T-helper 2 cell (primary cell): Measurements from ENCODE around the gene FBXW2.
"Not testable (repeated sequence)": the region's sequence is repeated elsewhere in the genome, so short reads cannot be mapped to it uniquely, and the experiment has no call there.

Experiments
- DNase-seq, 5 experiments: peaks; one replicate each; pipeline versions ENCODE4 v3.0.0 to v3.0.0-alpha.2; 2012 to 2022

FBXW2 gene

GRCh38 chr9:120778758-120779157 lies 14.5 kb downstream of the FBXW2 start:
- DNase-seq, result no peak

GRCh38 chr9:120777229-120777628 lies 16.0 kb downstream of the FBXW2 start:
- no peak for DNase-seq

GRCh38 chr9:120776788-120777187 lies 16.4 kb downstream of the FBXW2 start:
- no peak for DNase-seq

- DNase-seq, result no peak
These were observed 17.4 kb downstream of the FBXW2 start for GRCh38 chr9:120775859-120776258.

- DNase-seq, result no peak
These were observed 18.5 kb downstream of the FBXW2 start for GRCh38 chr9:120774719-120775118.

- no peak for DNase-seq
These were observed 20.0 kb downstream of the FBXW2 start for GRCh38 chr9:120773256-120773655.

- no peak for DNase-seq
These were observed 22.3 kb downstream of the FBXW2 start for GRCh38 chr9:120770931-120771330.

GRCh38 chr9:120768886-120769285 lies 24.3 kb downstream of the FBXW2 start:
- peak in 1 of 5 experiments; percentile 72 for DNase-seq

GRCh38 chr9:120768247-120768646 lies 25.0 kb downstream of the FBXW2 start:
- DNase-seq, result no peak

GRCh38 chr9:120767451-120767850 lies 25.8 kb downstream of the FBXW2 start:
- DNase-seq, result no peak

- DNase-seq, result no peak
These were observed 27.2 kb downstream of the FBXW2 start for GRCh38 chr9:120765910-120766425.

GRCh38 chr9:120764476-120764875 lies 28.7 kb downstream of the FBXW2 start:
- no peak for DNase-seq

- DNase-seq, result no peak
These were observed 32.2 kb downstream of the FBXW2 start for GRCh38 chr9:120761006-120761405.

GRCh38 chr9:120759755-120760400 lies 33.3 kb downstream of the FBXW2 start:
- no peak for DNase-seq

- DNase-seq, result no peak
These were observed 34.7 kb downstream of the FBXW2 start for GRCh38 chr9:120758544-120758943.

GRCh38 chr9:120757026-120757913 lies 35.9 kb downstream of the FBXW2 start:
- DNase-seq, result no peak

- no peak for DNase-seq
These were observed 36.7 kb downstream of the FBXW2 start for GRCh38 chr9:120756531-120756930.

- DNase-seq, result peak in 4 of 5 experiments; percentile 38 to 58 (median 41)
These were observed 37.3 kb downstream of the FBXW2 start for GRCh38 chr9:120755810-120756434.

- no peak for DNase-seq
These were observed 38.2 kb downstream of the FBXW2 start for GRCh38 chr9:120755044-120755443.

- no peak for DNase-seq
These were observed 42.8 kb downstream of the FBXW2 start for GRCh38 chr9:120750421-120750820.

GRCh38 chr9:120746366-120746765 lies 46.9 kb downstream of the FBXW2 start:
- DNase-seq, result not testable (repeated sequence)

GRCh38 chr9:120745278-120745677 lies 47.9 kb downstream of the FBXW2 start:
- no peak for DNase-seq

GRCh38 chr9:120742951-120743416 lies 50.2 kb downstream of the FBXW2 start:
- DNase-seq, result peak in 2 of 5 experiments; percentile 8 to 54
